GM21576 (cell line): ENCODE measurements around the gene SDR42E1.

Experiments
- ATAC-seq: cut with Tn5 transposase; IDR thresholded peaks from one replicate; pipeline ENCODE4 v1.9.1; 2021; ENCODE audit warnings: mild to moderate bottlenecking, moderate library complexity; ENCODE audit not compliant: unreplicated experiment

SDR42E1 gene

GRCh38 chr16:81940781-81941560 lies 70.3 kb downstream of the SDR42E1 start:
- ATAC-seq, result no peak

- ATAC-seq, result no peak
Measured at GRCh38 chr16:81939164-81940056, 71.9 kb downstream of the SDR42E1 start.
